Hematopoietic multipotent progenitor cell (in vitro differentiated cells): Measurements from ENCODE around the gene RAB40C. TPM values are rescaled to one million over a fixed set of nuclear protein-coding genes. Genes with fewer than 3 reads are reported as not detected.
"Not testable (repeated sequence)": the region's sequence is repeated elsewhere in the genome, so short reads cannot be mapped to it uniquely, and the experiment has no call there.

ENCODE experiments used
- DNase-seq, 3 donors: peaks; one replicate each; pipeline ENCODE4 v3.0.0-alpha.2; 2011 to 2015; ENCODE audit warnings: low read depth in 2 of 3, low spot score in 2 of 3
- total RNA-seq: library from RNA; depleted of rRNA; stranded (reverse); fragments of >200 nt; gene quantifications from one replicate; pipeline ENCODE4 v1.2.3, GENCODE V29; 2012

RAB40C gene
- total RNA-seq, 1 donor, result 33.4 TPM

DNA sequence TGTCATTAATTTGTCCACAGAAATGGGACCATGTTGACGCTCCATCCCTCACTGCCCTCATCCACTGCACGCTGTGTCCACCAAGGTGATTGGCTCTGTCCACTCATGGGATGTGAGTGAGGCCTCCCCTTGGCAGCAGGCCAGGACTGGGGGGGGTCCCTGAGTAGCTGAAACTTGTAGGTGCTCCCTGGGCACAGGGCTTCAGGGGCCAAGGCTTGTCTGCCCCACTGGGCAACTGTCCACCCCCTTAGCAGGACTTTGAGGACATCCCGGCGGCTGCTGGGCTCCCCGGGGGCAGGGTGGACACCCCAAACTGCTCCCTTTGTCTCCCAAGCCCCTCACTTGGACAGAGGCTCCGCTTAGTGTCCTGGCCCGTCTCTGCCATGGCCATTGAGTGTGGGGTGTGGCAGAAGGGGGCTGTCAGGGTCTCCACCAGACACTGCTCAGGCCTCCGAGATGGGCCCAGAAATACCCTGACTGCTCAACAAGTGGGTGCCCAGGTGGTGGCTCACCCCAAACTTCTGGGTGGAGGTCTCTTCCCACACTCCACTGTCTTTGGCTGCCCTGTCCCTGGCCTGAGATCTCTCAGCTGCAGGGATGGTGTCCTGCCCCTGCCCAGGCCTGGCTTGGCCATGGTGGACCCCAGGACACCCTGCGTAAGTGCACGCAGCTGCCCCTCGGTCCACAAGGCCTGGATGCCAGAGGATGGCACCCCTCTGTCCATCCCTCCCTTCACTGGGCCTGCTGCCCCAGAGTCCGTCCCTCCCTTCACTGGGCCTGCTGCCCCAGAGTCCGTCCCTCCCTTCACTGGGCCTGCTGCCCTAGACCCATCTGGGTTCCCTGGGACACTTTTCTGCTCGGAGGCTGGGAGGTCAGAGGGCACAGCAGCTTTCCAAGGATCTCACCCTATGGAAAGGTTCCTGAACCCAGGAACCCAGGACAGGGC lies 2.9 kb upstream of the RAB40C start:
- DNase-seq, result no peak

GRCh38 chr16:588639-588888 lies 1.3 kb upstream of the RAB40C start:
- DNase-seq, result peak in 2 of 3 donors; percentile 56 to 69

DNA sequence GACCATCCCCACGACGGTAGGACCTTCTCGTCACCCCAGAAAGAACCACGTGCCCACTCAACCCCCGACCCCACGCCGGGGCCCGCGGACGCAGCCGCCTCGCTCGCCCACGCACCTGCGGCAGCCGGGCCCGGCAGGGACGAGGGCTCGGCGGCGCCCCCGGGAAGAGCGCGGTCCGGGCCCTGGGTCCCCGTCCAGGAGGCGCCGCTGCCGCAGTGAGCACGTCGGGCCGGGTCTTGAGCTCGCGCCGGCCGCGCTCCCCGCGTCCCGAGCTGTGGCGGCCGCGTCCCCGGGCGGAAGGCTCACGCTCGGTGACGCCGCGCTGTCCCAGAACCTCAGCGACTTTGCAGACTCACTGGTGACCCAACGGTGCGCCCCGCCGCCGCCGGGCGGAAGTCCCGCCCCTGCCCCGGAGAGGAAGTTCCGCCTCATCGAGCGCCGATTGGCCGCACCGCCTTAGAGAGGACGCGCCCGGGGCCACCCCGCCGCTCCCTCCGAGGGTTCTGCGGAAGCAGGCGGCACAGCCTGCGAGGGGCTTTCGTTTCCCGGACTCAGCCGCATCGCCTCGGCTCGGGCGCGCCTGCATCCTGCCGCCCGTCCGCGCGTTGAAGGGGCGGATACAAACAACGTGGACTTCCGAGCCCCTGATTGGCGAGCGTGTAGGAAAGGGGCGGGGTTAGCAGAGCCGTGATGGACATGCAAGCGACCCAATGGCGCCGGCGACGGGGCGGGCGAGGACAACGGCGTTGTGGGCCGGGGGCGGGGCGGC lies 793 bp upstream of the RAB40C start:
- DNase-seq, result peak; percentile 96 to 97 (median 97)

DNA sequence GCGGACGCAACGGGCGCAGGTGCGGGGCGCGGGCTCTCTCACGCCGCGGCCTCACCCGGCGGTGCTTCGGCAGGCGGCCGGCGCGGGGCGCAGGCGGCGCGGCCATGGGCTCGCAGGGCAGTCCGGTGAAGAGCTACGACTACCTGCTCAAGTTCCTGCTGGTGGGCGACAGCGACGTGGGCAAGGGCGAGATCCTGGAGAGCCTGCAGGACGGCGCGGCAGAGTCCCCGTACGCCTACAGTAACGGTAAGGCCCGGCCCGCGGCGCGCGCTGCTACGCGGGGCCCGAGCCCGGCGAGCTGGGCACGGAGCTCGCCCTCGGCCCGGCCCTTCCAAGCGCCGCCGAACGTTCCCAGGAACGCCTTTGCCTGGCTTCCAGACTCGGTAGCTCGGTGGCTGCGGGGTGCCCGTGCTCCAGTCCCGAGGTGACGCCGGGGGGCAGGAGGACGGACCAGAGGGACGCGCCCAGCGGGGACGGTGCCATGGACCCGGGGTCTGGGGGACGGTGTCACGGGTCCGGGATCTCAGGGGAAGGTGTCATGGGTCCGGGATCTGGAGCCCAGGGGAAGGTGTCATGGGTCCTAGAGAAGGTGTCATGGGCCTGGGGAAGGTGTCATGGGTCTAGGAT lies 435 bp downstream of the RAB40C start:
- no peak for DNase-seq

DNA sequence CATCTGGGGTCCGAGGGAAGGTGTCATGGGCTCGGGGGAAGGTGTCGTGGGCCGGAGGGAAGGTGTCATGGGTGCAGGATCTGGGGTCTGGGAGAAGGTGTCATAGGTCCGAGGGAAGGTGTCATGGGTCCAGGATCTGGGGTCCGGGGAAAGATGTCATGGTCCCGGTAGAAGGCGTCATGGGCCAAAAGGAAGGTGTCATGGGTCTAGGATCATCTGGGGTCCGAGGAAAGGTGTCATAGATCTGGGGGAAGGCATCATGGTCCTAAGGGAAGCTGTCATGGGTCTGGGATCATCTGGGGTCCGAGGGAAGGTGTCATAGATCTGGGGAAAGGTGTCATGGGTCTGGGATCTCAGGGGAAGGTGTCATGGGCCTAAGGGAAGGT lies 942 bp downstream of the RAB40C start:
- DNase-seq, result no peak

DNA sequence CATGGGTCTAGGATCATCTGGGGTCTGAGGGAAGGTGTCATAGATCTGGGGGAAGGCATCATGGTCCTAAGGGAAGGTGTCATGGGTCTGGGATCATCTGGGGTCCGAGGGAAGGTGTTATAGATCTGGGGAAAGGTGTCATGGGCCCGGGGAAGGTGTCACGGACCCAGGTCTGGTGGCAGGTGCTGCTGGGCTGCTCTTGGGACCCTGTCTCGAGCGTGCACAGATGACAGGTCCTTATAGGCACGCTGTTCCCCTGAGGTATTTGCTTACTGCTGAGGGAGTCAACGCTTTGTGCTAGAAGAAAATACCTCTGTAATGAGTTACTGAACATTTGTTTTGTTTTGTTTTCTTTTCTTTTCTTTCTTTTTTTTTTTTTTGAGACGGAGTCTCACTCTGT lies 1.4 kb downstream of the RAB40C start:
- DNase-seq, result no peak

- DNase-seq, result no peak
Measured at GRCh38 chr16:591892-592517, 2.1 kb downstream of the RAB40C start.

DNA sequence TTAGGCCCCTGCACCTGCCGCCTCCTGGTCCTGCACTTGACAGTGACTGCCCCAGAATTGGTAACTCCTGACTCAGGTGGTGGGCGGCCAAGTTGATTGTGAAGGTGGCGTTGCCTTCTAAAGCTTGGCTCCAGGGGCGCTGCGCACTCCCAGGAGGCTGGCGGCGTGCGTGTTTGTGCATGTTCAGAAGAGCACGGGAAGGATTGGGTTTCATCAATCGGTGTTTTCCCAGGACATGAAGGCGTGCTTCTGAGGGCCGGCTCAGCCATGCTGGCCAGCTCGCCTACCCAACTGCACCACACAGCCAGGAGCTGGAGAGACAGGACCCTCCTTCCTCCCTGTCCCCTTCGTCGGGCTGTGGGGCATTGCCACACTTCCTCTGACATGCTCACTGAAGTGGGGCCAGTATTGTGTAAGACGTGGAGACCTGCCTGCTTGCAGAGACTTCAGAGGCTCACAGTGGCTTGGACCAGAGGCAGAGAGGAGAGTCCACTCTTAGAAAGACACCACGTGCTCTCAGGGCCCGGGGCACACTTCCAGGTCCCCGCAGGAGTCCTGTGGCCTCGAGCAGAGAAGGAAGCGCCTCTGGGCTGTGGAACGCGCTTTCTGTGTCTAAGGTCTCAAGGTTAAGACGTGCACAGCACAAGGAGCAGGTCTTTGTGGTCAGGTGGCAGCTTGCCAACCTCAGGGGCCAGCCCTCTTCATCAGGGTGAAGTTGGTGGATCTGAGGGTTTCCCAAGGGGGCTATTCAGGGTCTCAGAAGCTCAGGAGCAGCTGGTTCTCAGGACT lies 2.8 kb downstream of the RAB40C start:
- no peak for DNase-seq

- no peak for DNase-seq
Measured at GRCh38 chr16:593406-593805, 3.5 kb downstream of the RAB40C start.

GRCh38 chr16:593807-594206 lies 3.9 kb downstream of the RAB40C start:
- no peak for DNase-seq

DNA sequence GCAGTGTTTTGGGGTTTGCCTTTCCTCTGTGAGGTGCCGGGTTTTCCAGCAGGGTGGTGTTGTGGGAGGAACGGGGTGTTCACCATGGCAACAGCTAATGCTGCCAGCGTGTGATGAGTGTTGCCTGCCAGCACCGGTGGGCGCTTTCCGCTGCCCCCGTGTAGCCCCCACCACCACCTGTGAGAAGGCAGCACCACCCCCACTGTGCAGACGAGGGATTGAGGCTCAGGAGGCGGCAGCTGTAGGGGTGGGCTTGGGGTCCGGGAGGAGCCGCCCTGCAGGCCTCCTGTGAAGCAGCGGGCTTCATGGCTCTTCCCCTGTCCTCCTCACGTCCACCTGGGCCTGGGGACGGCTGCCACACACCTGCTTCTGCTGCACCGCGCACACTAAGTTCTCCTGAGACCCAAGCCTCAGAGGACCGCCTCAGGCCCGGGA lies 5.2 kb downstream of the RAB40C start:
- no peak for DNase-seq

GRCh38 chr16:595942-596735 lies 6.3 kb downstream of the RAB40C start:
- no peak for DNase-seq

GRCh38 chr16:596736-597060 lies 6.8 kb downstream of the RAB40C start:
- no peak for DNase-seq

DNA sequence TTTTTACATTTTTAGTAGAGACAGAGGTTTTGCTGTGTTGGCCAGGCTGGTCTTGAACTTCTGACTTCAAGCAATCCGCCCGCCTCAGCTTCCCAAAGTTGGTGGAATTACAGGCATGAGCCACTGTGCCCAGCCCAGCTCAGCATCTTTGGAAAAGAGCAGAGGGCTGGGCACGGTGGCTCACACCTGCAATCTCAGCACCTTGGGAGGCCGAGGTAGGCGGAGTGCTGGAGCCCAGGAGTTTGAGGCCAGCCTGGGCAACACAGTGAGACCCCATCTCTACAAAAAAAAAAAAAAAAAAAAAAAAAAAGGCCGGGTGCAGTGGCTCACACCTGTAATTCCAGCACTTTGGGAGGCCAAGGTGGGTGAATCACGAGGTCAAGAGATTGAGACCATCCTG lies 7.8 kb downstream of the RAB40C start:
- not testable (repeated sequence) for DNase-seq

GRCh38 chr16:598823-599739 lies 9.2 kb downstream of the RAB40C start:
- DNase-seq, result no peak

- peak in 2 of 3 donors; percentile 48 to 66 for DNase-seq
Measured at GRCh38 chr16:600781-601180, 10.9 kb downstream of the RAB40C start.

GRCh38 chr16:603933-604332 lies 14.1 kb downstream of the RAB40C start:
- DNase-seq, result no peak

DNA sequence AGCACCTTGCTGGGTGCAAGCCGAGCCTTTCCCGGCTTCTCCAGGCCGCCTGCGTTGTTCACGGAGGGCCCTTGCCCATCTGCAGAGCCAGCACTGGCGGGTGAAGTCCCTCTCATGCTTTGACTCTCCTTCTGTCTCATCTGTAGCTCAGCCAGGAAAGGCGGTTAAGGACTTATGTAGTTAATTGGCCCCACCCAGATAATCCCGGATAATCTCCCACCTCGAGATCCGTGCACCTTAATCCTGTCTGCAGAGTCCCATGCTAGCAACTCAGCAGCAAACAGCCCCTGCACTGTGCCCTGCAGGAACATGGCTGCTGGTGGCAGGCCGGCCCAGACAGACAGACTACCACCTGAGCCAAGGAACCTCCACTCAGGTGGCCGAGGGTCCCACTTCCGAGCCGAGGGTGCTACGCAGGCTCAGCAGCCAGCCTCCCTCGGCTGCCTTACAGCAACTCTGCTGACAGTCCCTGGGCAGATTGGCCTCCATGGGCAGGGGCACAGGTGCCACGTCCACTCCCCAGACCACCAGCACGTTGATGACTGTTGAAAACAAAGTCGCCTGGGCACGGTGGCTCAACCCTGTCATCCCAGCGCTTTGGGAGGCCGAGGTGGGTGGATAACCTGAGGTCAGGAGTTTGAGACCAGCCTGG lies 16.9 kb downstream of the RAB40C start:
- DNase-seq, result no peak
